Measurements from ENCODE around the gene ZG16.
"Not testable (repeated sequence)": the region's sequence is repeated elsewhere in the genome, so short reads cannot be mapped to it uniquely, and the experiment has no call there.

ZG16 gene

GRCh38 chr16:29777576-29778350, at the start of gene ZG16:
ZG16 (plus strand) TSS chr16:29778256; CDS start chr16:29779267, 1,011 bp downstream.
- peak; percentile 21 for DNase-seq (ENCODE audit: low read depth)
- H3K4me3 ChIP-seq (ENCODE audit: low read length), result no peak within 1 kb of the TSS
- TF ChIP-seq CTCF (IDR thresholded peaks at IDR 0.05; ENCODE audit: insufficient read depth, low read depth, low read length, missing control alignments), result no peak

GRCh38 chr16:29729116-29729521, 48.9 kb upstream of the ZG16 start:
- H3K4me3 ChIP-seq (ENCODE audit: low read length), result no peak overlapping the region
- DNase-seq (ENCODE audit: low read depth), result peak; percentile 54
- peak; percentile 68 for TF ChIP-seq CTCF (IDR thresholded peaks at IDR 0.05; ENCODE audit: insufficient read depth, low read depth, low read length, missing control alignments)

- H3K4me3 ChIP-seq (ENCODE audit: low read length), result no peak overlapping the region
- TF ChIP-seq CTCF (IDR thresholded peaks at IDR 0.05; ENCODE audit: insufficient read depth, low read depth, low read length, missing control alignments), result no peak
- DNase-seq (ENCODE audit: low read depth), result no peak
Measured at GRCh38 chr16:29730649-29731048, 47.4 kb upstream of the ZG16 start.

GRCh38 chr16:29731768-29732601, 46.1 kb upstream of the ZG16 start:
- not testable (repeated sequence) for H3K4me3 ChIP-seq (ENCODE audit: low read length); DNase-seq (ENCODE audit: low read depth)

GRCh38 chr16:29734786-29735185, 43.3 kb upstream of the ZG16 start:
- no peak for DNase-seq (ENCODE audit: low read depth)
- no peak overlapping the region for H3K4me3 ChIP-seq (ENCODE audit: low read length)
- TF ChIP-seq CTCF (IDR thresholded peaks at IDR 0.05; ENCODE audit: insufficient read depth, low read depth, low read length, missing control alignments), result no peak

GRCh38 chr16:29736112-29736511, 41.9 kb upstream of the ZG16 start:
- no peak for DNase-seq (ENCODE audit: low read depth)
- H3K4me3 ChIP-seq (ENCODE audit: low read length), result no peak overlapping the region
- TF ChIP-seq CTCF (IDR thresholded peaks at IDR 0.05; ENCODE audit: insufficient read depth, low read depth, low read length, missing control alignments), result peak; percentile 5

- DNase-seq (ENCODE audit: low read depth), result no peak
- TF ChIP-seq CTCF (IDR thresholded peaks at IDR 0.05; ENCODE audit: insufficient read depth, low read depth, low read length, missing control alignments), result no peak
- H3K4me3 ChIP-seq (ENCODE audit: low read length), result no peak overlapping the region
Measured at GRCh38 chr16:29736764-29737163, 41.3 kb upstream of the ZG16 start.
